Measurements from ENCODE around the gene CCT7. TPM values are rescaled to one million over a fixed set of nuclear protein-coding genes. Genes with fewer than 3 reads are reported as not detected.

The CCT7 gene
- total and polyA plus RNA-seq, 4 donors = 129 to 207 (median 178) TPM

DNA sequence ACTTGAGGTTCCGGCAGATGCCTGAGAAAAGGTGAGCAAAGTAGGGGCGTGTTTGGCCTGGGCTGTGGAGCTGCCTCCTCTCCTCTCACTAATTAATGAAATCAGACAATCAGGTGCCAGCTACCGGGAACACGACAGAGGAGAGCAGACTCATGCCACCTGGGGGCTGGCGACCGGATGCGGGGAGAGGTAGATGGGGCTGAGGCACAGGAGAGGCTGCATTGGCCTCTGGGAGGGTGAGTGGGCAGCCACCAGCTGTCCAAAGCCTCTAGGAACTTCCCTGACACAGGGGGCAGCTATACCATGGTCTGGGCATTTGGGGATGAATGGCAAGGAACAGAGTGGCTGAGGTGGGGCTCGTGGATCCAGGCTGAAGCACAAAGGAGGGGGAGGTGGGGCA lies 25.2 kb downstream of the CCT7 start:
- WGBS, 2 donors = 91 to 95% methylated on average over 8 of the region's 8 CpGs
- Histone ChIP-seq H3K36me3 (ENCODE audit: control insufficient read depth in 4 of 4, insufficient read depth in 4 of 4, low read length in 4 of 4) (peaks cover 0 to 10% (median 4%) of the 10 kb centered on the region in 4 donors), H3K27me3 (ENCODE audit: control insufficient read depth in 3 of 3, insufficient read depth in 3 of 3, low read length in 2 of 3) (no peaks in the 10 kb centered on the region), H3K9ac (ENCODE audit: insufficient read depth in 1 of 2, low read length in 2 of 2) (no peak overlapping the region), H3K4me3 (no peak overlapping the region), H3K27ac (ENCODE audit: low read depth in 1 of 2, low read length in 1 of 2) (no peak overlapping the region), H3K4me1 (ENCODE audit: control insufficient read depth in 5 of 5, insufficient read depth in 5 of 5, low read length in 5 of 5) (peaks cover 0 to 3% (median 0%) of the 10 kb centered on the region in 5 donors), H3K9me3 (ENCODE audit: control insufficient read depth in 4 of 4, insufficient read depth in 3 of 4, low read length in 3 of 4) (no peaks in the 10 kb centered on the region)
- TF ChIP-seq CTCF (IDR thresholded peaks at IDR 0.05; ENCODE audit: control extremely low read depth, extremely low read depth) = no peak
- no peak for DNase-seq
- ATAC-seq (ENCODE audit: insufficient read depth, low FRiP score) = no peak

DNA sequence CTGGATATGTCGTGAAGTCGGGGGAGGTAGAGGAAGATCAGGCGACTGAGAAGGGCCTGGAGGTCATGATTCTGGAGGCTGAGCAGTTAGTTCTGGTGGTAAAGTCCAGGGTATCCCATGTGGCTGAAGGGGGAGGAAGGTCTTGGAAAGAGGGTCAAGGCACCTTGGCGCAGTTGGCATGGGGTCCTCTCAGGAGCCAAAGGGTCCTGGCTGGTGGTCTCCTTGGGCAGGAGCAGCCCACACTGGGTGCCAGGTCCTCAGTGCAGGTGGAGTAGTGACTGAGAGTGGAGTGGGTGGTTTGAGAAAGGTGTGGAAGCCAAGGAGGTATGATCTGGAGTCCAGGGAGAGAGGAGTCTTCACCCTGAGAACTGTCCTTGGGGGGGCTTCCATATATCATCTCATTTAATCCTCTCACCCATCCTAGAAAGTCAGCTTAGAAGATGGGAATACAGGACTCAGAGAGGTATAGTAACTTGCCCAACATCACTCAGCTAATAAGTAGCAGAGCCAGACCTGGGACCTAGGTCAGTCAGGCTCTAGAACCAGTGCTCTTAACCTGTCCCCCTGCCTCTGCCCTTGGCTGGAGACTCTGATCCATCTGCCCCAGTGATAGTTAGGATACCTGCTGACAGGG lies 25.7 kb downstream of the CCT7 start:
- DNase-seq (no peak), ATAC-seq (ENCODE audit: insufficient read depth, low FRiP score) (no peak)
- peaks cover 0 to 6% (median under 1%) of the 10 kb centered on the region in 4 donors for H3K36me3 ChIP-seq (ENCODE audit: control insufficient read depth in 4 of 4, insufficient read depth in 4 of 4, low read length in 4 of 4)
- no peak for TF ChIP-seq CTCF (IDR thresholded peaks at IDR 0.05; ENCODE audit: control extremely low read depth, extremely low read depth)
- no peak overlapping the region for H3K4me3 ChIP-seq
- no peaks in the 10 kb centered on the region for H3K27me3 ChIP-seq (ENCODE audit: control insufficient read depth in 3 of 3, insufficient read depth in 3 of 3, low read length in 2 of 3)
- H3K9ac ChIP-seq (ENCODE audit: insufficient read depth in 1 of 2, low read length in 2 of 2) = no peak overlapping the region
- H3K27ac ChIP-seq (ENCODE audit: low read depth in 1 of 2, low read length in 1 of 2) = no peak overlapping the region
- 83% methylated on average over 4 of the region's 4 CpGs for WGBS, 2 donors
- H3K9me3 ChIP-seq (ENCODE audit: control insufficient read depth in 4 of 4, insufficient read depth in 3 of 4, low read length in 3 of 4) = no peaks in the 10 kb centered on the region
- peaks cover 0 to 3% (median 0%) of the 10 kb centered on the region in 5 donors for H3K4me1 ChIP-seq (ENCODE audit: control insufficient read depth in 5 of 5, insufficient read depth in 5 of 5, low read length in 5 of 5)

DNA sequence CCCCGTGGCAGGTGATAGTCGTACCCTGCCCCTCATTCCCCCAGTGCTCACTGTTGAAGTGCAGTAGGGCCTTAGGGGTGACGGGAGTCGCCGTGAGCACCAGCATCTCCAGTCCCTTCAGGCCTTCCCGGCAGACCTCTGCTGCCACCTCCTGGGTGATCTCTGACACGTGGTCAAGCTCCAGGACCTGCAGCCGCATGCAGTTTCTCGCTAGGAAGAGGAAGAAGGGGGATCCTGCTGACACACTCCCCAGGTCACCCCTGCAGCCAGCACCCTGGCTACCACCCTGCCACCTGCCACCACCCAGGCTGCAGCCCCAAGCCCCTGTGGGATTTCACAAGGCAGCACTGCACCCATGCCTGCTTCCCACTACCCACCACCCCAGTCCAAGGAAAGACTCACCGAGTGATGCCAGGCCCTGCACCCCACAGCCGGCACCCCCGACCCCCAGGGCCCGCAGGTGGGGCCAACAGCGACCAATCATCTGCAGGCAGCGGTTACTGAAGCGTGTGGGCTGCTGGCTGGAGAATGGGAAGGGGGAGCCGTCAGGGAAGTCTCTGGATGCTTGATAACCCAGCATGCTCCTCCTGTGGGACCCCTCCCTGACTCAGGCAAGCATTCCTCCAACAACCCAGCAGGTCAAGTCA lies 26.4 kb downstream of the CCT7 start:
- ATAC-seq (ENCODE audit: insufficient read depth, low FRiP score) (no peak), DNase-seq (peak; percentile 25 to 62 (median 52))
- H3K4me3 ChIP-seq = no peak overlapping the region
- TF ChIP-seq CTCF (IDR thresholded peaks at IDR 0.05; ENCODE audit: control extremely low read depth, extremely low read depth) = no peak
- H3K9me3 ChIP-seq (ENCODE audit: control insufficient read depth in 4 of 4, insufficient read depth in 3 of 4, low read length in 3 of 4) = no peaks in the 10 kb centered on the region
- H3K4me1 ChIP-seq (ENCODE audit: control insufficient read depth in 5 of 5, insufficient read depth in 5 of 5, low read length in 5 of 5) = peaks cover 0 to 3% (median 0%) of the 10 kb centered on the region in 5 donors
- H3K36me3 ChIP-seq (ENCODE audit: control insufficient read depth in 4 of 4, insufficient read depth in 4 of 4, low read length in 4 of 4) = peaks cover 0 to 3% (median 0%) of the 10 kb centered on the region in 4 donors
- H3K27me3 ChIP-seq (ENCODE audit: control insufficient read depth in 3 of 3, insufficient read depth in 3 of 3, low read length in 2 of 3) = no peaks in the 10 kb centered on the region
- 43 to 53% methylated on average over 17 of the region's 17 CpGs for WGBS, 2 donors
- H3K27ac ChIP-seq (ENCODE audit: low read depth in 1 of 2, low read length in 1 of 2) = no peak overlapping the region
- no peak overlapping the region for H3K9ac ChIP-seq (ENCODE audit: insufficient read depth in 1 of 2, low read length in 2 of 2)
